ENCODE data around the gene MMP20. TPM values are rescaled to one million over a fixed set of nuclear protein-coding genes. Genes with fewer than 3 reads are reported as not detected.

MMP20 gene
- polyA plus RNA-seq, 1 of the 3 experiments (the other 2 are of a cell fraction), result not detected

GRCh38 chr11:102664001-102664752 lies 39.0 kb upstream of the MMP20 start:
- POLR2A ChIA-PET, result no interaction called here
- TF ChIP-seq CTCF (IDR thresholded peaks at IDR 0.05) (peak; percentile 47), POLR2AphosphoS5 (IDR thresholded peaks at IDR 0.05; ENCODE audit: low read depth, low read length) (no peak)
- CTCF ChIA-PET, result interaction anchor here (0.6 to 3.7 kb wide), 4 partner anchors 12 to 325 kb away, joined by 3 to 24 read pairs (median 13); no protein-coding TSS in a partner anchor
- H3K9me2 ChIP-seq, result no peaks in the 10 kb centered on the region
- H4K20me1 ChIP-seq (ENCODE audit: insufficient read depth), result no peaks in the 10 kb centered on the region
- no peak overlapping the region for H3K9ac ChIP-seq
- no peaks in the 10 kb centered on the region for H3F3A ChIP-seq (replicated peaks; ENCODE audit: insufficient read depth)
- no peaks in the 10 kb centered on the region for H3K27me3 ChIP-seq (ENCODE audit: insufficient read depth)
- no peak overlapping the region for H3K27ac ChIP-seq (ENCODE audit: low read depth in 2 of 2, low read length in 1 of 2)
- 60% methylated on average over 13 of the region's 13 CpGs for WGBS (ENCODE audit: low lambda C conversion rate)
- no peak for DNase-seq
- no peak overlapping the region for H3K4me2 ChIP-seq
- H3K4me3 ChIP-seq (ENCODE audit: low read depth in 2 of 2, low read length in 1 of 2), result no peak overlapping the region
- H2AFZ ChIP-seq (ENCODE audit: low read depth), result no peak overlapping the region
- H3K36me3 ChIP-seq (replicated peaks in 1 of 2; ENCODE audit: control insufficient read depth in 1 of 2, insufficient read depth in 2 of 2, low read length in 1 of 2), result no peaks in the 10 kb centered on the region
- no peaks in the 10 kb centered on the region for H3K9me3 ChIP-seq
- H3K4me1 ChIP-seq (ENCODE audit: control insufficient read depth in 1 of 2, insufficient read depth in 2 of 2, low read depth in 1 of 2, low read length in 1 of 2), result no peaks in the 10 kb centered on the region
- H3K79me2 ChIP-seq (ENCODE audit: insufficient read depth), result no peaks in the 10 kb centered on the region

DNA sequence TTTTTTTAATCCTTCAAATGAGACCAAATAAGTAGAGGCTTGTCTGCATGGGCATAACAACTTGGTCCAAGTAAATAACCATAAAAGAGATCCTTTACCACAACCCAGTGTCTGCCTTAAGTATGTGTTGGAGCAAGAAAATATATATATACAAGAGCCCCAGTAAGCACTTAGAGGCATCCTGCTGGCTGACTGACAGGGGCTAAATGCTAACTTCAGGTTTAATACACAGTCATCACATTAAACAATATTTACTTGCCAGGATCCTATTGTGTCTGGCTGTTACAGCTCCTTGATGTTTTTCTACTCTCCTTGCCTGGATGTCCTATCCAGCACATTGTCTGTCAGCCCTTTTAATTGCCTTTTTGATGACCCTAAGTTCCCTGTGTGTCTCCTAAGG lies 37.5 kb upstream of the MMP20 start:
- H3K27me3 ChIP-seq (ENCODE audit: insufficient read depth), result no peaks in the 10 kb centered on the region
- POLR2A ChIA-PET, result no interaction called here
- H3K9ac ChIP-seq, result no peak overlapping the region
- no peaks in the 10 kb centered on the region for H3K36me3 ChIP-seq (replicated peaks in 1 of 2; ENCODE audit: control insufficient read depth in 1 of 2, insufficient read depth in 2 of 2, low read length in 1 of 2)
- no peak overlapping the region for H3K4me2 ChIP-seq
- H3K79me2 ChIP-seq (ENCODE audit: insufficient read depth), result no peaks in the 10 kb centered on the region
- no peaks in the 10 kb centered on the region for H4K20me1 ChIP-seq (ENCODE audit: insufficient read depth)
- H3K4me1 ChIP-seq (ENCODE audit: control insufficient read depth in 1 of 2, insufficient read depth in 2 of 2, low read depth in 1 of 2, low read length in 1 of 2), result no peaks in the 10 kb centered on the region
- no peak overlapping the region for H3K27ac ChIP-seq (ENCODE audit: low read depth in 2 of 2, low read length in 1 of 2)
- H3K4me3 ChIP-seq (ENCODE audit: low read depth in 2 of 2, low read length in 1 of 2), result no peak overlapping the region
- no peaks in the 10 kb centered on the region for H3K9me3 ChIP-seq
- CTCF ChIA-PET, result no interaction called here
- no peaks in the 10 kb centered on the region for H3K9me2 ChIP-seq
- no peak overlapping the region for H2AFZ ChIP-seq (ENCODE audit: low read depth)
- H3F3A ChIP-seq (replicated peaks; ENCODE audit: insufficient read depth), result no peaks in the 10 kb centered on the region
- no peak for TF ChIP-seq RXRA (IDR thresholded peaks at IDR 0.05; ENCODE audit: borderline replicate concordance, low read depth)
- TF ChIP-seq, protein P1, sequence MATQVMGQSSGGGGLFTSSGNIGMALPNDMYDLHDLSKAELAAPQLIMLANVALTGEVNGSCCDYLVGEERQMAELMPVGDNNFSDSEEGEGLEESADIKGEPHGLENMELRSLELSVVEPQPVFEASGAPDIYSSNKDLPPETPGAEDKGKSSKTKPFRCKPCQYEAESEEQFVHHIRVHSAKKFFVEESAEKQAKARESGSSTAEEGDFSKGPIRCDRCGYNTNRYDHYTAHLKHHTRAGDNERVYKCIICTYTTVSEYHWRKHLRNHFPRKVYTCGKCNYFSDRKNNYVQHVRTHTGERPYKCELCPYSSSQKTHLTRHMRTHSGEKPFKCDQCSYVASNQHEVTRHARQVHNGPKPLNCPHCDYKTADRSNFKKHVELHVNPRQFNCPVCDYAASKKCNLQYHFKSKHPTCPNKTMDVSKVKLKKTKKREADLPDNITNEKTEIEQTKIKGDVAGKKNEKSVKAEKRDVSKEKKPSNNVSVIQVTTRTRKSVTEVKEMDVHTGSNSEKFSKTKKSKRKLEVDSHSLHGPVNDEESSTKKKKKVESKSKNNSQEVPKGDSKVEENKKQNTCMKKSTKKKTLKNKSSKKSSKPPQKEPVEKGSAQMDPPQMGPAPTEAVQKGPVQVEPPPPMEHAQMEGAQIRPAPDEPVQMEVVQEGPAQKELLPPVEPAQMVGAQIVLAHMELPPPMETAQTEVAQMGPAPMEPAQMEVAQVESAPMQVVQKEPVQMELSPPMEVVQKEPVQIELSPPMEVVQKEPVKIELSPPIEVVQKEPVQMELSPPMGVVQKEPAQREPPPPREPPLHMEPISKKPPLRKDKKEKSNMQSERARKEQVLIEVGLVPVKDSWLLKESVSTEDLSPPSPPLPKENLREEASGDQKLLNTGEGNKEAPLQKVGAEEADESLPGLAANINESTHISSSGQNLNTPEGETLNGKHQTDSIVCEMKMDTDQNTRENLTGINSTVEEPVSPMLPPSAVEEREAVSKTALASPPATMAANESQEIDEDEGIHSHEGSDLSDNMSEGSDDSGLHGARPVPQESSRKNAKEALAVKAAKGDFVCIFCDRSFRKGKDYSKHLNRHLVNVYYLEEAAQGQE (IDR thresholded peaks at IDR 0.05; ENCODE audit: low read depth, low read length), result no peak
- no peak for DNase-seq

Measured in SK-N-SH (cell line).